WTC11 (cell line): Measurements from ENCODE around the gene GRAP2. TPM values are rescaled to one million over a fixed set of nuclear protein-coding genes. Genes with fewer than 3 reads are reported as not detected.

Experiments
- ATAC-seq: fragments of 200-7000 bp; cut with Tn5 transposase; 2 replicates; pipeline ENCODE4 v1.10.0; 2021; ENCODE audit warnings: mild to moderate bottlenecking, moderate library complexity
- CTCF ChIA-PET: fragments of 300-600 bp; sonication (Branson Sonifier 250); formaldehyde crosslinking; loops from one replicate; lab custom pipeline; 2021; ENCODE audit warnings: antibody characterized with exemption; lab: Charles Lee
- POLR2A ChIA-PET: fragments of 350-600 bp; sonication (Branson Sonifier 250); formaldehyde crosslinking; loops from one replicate; lab custom pipeline; 2021; ENCODE audit warnings: antibody characterized with exemption; lab: Charles Lee
- DNase-seq: peaks from one replicate; pipeline ENCODE4 v3.0.0; 2021; ENCODE audit warnings: low spot score
- H3K27ac Mint-ChIP-seq: 2 replicates; pipeline ENCODE4 v1.8.0; 2021; ENCODE audit warnings: mixed read lengths
- H3K27me3 Mint-ChIP-seq: 2 replicates; pipeline ENCODE4 v1.8.0; 2021; ENCODE audit warnings: low read depth, mild to moderate bottlenecking, moderate library complexity, mixed read lengths
- H3K36me3 Mint-ChIP-seq: 2 replicates; pipeline ENCODE4 v1.8.0; 2021; ENCODE audit warnings: mixed read lengths
- H3K4me1 Mint-ChIP-seq: 2 replicates; pipeline ENCODE4 v1.8.0; 2022; ENCODE audit warnings: mixed read lengths
- H3K4me3 Mint-ChIP-seq: 2 replicates; pipeline ENCODE4 v1.8.0; 2021; ENCODE audit warnings: mild to moderate bottlenecking, moderate library complexity, mixed read lengths
- H3K9me3 Mint-ChIP-seq: 2 replicates; pipeline ENCODE4 v1.8.0; 2021; ENCODE audit warnings: mixed read lengths
- ATF2 ChIP-seq: sonication (generic); formaldehyde crosslinking; IDR thresholded peaks from 2 replicates; pipeline ENCODE4 v1.8.1; 2022; ENCODE audit warnings: low read depth, missing genetic modification reagents, borderline replicate concordance
- CDX4 ChIP-seq: fragments of 250-450 bp; sonication (Bioruptor Pico); IDR thresholded peaks from 2 replicates; pipeline ENCODE4 v1.9.0; 2021; ENCODE audit warnings: moderate library complexity, mild to moderate bottlenecking, inconsistent platforms, borderline replicate concordance
- E2F4 ChIP-seq: sonication (generic); formaldehyde crosslinking; IDR thresholded peaks from 2 replicates; pipeline ENCODE4 v1.8.1; 2022; ENCODE audit warnings: low read depth, mild to moderate bottlenecking, moderate library complexity, missing genetic modification reagents, borderline replicate concordance
- E2F5 ChIP-seq: sonication (generic); formaldehyde crosslinking; IDR thresholded peaks from 2 replicates; pipeline ENCODE4 v1.8.1; 2022; ENCODE audit warnings: mild to moderate bottlenecking, moderate library complexity, missing genetic modification reagents
- EMX1 ChIP-seq: fragments of 250-450 bp; sonication (Bioruptor Pico); IDR thresholded peaks from 2 replicates; pipeline ENCODE4 v1.8.0; 2021; ENCODE audit warnings: mild to moderate bottlenecking
- ESRRA ChIP-seq: sonication (generic); formaldehyde crosslinking; IDR thresholded peaks from 2 replicates; pipeline ENCODE4 v1.8.1; 2022; ENCODE audit warnings: mild to moderate bottlenecking, missing genetic modification reagents, borderline replicate concordance
- FOXK1 ChIP-seq: sonication (generic); formaldehyde crosslinking; IDR thresholded peaks from 2 replicates; pipeline ENCODE4 v1.8.0; 2022; ENCODE audit warnings: mild to moderate bottlenecking, moderate library complexity, missing genetic modification reagents
- HMGA2 ChIP-seq: fragments of 250-450 bp; sonication (Bioruptor Pico); IDR thresholded peaks from 2 replicates; pipeline ENCODE4 v1.4.0; 2021; ENCODE audit warnings: mild to moderate bottlenecking, moderate library complexity
- JAZF1 ChIP-seq: fragments of 250-450 bp; sonication (Bioruptor Pico); IDR thresholded peaks from 2 replicates; pipeline ENCODE4 v1.9.0; 2021; ENCODE audit warnings: moderate library complexity, mild to moderate bottlenecking, inconsistent platforms
- NFE2L1 ChIP-seq: sonication (generic); formaldehyde crosslinking; IDR thresholded peaks from 2 replicates; pipeline ENCODE4 v1.8.1; 2023; ENCODE audit warnings: missing genetic modification reagents
- NR1H2 ChIP-seq: sonication (generic); formaldehyde crosslinking; IDR thresholded peaks from 2 replicates; pipeline ENCODE4 v1.9.0; 2021; ENCODE audit warnings: mild to moderate bottlenecking, moderate library complexity, missing genetic modification reagents
- RORB ChIP-seq: fragments of 250-450 bp; sonication (Bioruptor Pico); IDR thresholded peaks from 2 replicates; pipeline ENCODE4 v1.9.0; 2021; ENCODE audit warnings: mild to moderate bottlenecking
- SOX15 ChIP-seq: fragments of 250-450 bp; sonication (Bioruptor Pico); IDR thresholded peaks from 2 replicates; pipeline ENCODE4 v1.9.0; 2021; ENCODE audit warnings: mild to moderate bottlenecking
- TCF7 ChIP-seq: sonication (generic); formaldehyde crosslinking; IDR thresholded peaks from 2 replicates; pipeline ENCODE4 v1.8.0; 2022; ENCODE audit warnings: mild to moderate bottlenecking, low read depth, missing genetic modification reagents, moderate library complexity
- TEAD4 ChIP-seq: sonication (generic); formaldehyde crosslinking; IDR thresholded peaks from 2 replicates; pipeline ENCODE4 v1.8.0; 2022; ENCODE audit warnings: mild to moderate bottlenecking, missing genetic modification reagents
- ZNF121 ChIP-seq: sonication (generic); formaldehyde crosslinking; IDR thresholded peaks from 2 replicates; pipeline ENCODE4 v1.8.0; 2023; ENCODE audit warnings: missing genetic modification reagents
- ZNF317 ChIP-seq: sonication (generic); formaldehyde crosslinking; IDR thresholded peaks from 2 replicates; pipeline ENCODE4 v1.8.1; 2023; ENCODE audit warnings: low read depth, mild to moderate bottlenecking, moderate library complexity, missing genetic modification reagents, borderline replicate concordance
- ZNF532 ChIP-seq: fragments of 250-450 bp; sonication (Bioruptor Pico); IDR thresholded peaks from 2 replicates; pipeline ENCODE4 v1.9.0; 2021; ENCODE audit warnings: mild to moderate bottlenecking, borderline replicate concordance
- total RNA-seq: library from RNA; stranded (reverse); gene quantifications from 3 replicates; pipeline ENCODE4 v1.2.3, GENCODE V29; 2021

Gene GRAP2
- total RNA-seq, 1 experiment from 2014 or later, result 0.33 TPM

GRCh38 chr22:39925273-39925672 is 24.4 kb downstream of the GRAP2 start:
- Mint-ChIP-seq H3K27ac (no peak overlapping the region), H3K4me1 (peaks cover 17% of the 10 kb centered on the region)
- CTCF ChIA-PET, result interaction anchor here (1.7 to 6.5 kb wide), 5 partner anchors 8 to 112 kb away, joined by 5 to 47 read pairs (median 9); no protein-coding TSS in a partner anchor
- no peak for TF ChIP-seq ZNF317
- TF ChIP-seq RORB, result no peak
- TF ChIP-seq, all 79 proteins: peak for 0
- DNase-seq (no peak), ATAC-seq (no peak)
- Mint-ChIP-seq H3K4me3 (no peak overlapping the region), H3K36me3 (no peaks in the 10 kb centered on the region), H3K27me3 (no peaks in the 10 kb centered on the region), H3K9me3 (no peaks in the 10 kb centered on the region)
- POLR2A ChIA-PET, result interaction anchor here (0.5 kb wide), 1 partner anchor 225 kb away, joined by 3 read pairs; no protein-coding TSS in a partner anchor

- no peaks in the 10 kb centered on the region for H3K27me3 Mint-ChIP-seq
- TF ChIP-seq ESRRA (CRISPR knock-in tag), result no peak
- no peak overlapping the region for H3K27ac Mint-ChIP-seq
- no peak overlapping the region for H3K4me3 Mint-ChIP-seq
- H3K36me3 Mint-ChIP-seq, result no peaks in the 10 kb centered on the region
- ATAC-seq, result no peak
- ChIA-PET CTCF (interaction anchor here (0.9 to 6.5 kb wide), 7 partner anchors 10 to 391 kb away, joined by 3 to 47 read pairs (median 5); no protein-coding TSS in a partner anchor), POLR2A (interaction anchor here (0.5 to 0.7 kb wide), 2 partner anchors 113 to 226 kb away, joined by 3 read pairs; no protein-coding TSS in a partner anchor)
- H3K9me3 Mint-ChIP-seq, result no peaks in the 10 kb centered on the region
- peaks cover 17% of the 10 kb centered on the region for H3K4me1 Mint-ChIP-seq
- DNase-seq, result no peak
These were observed 25.2 kb downstream of the GRAP2 start for GRCh38 chr22:39925909-39926679.

- TF ChIP-seq ATF2 (no peak), SOX15 (CRISPR knock-in tag) (no peak), JAZF1 (CRISPR knock-in tag) (no peak), EMX1 (CRISPR knock-in tag) (no peak), HMGA2 (CRISPR knock-in tag) (no peak), CDX4 (CRISPR knock-in tag) (no peak), TEAD4 (CRISPR knock-in tag) (no peak), ZNF121 (CRISPR knock-in tag) (no peak), ZNF317 (no peak), TCF7 (CRISPR knock-in tag) (no peak), FOXK1 (CRISPR knock-in tag) (no peak), E2F4 (CRISPR knock-in tag) (no peak), ZNF532 (no peak), NFE2L1 (CRISPR knock-in tag) (no peak), E2F5 (CRISPR knock-in tag) (no peak), NR1H2 (CRISPR knock-in tag) (no peak)
- no peaks in the 10 kb centered on the region for H3K27me3 Mint-ChIP-seq
- CTCF ChIA-PET, result interaction anchor here (0.9 to 6.5 kb wide), 7 partner anchors 11 to 392 kb away, joined by 3 to 47 read pairs (median 5); no protein-coding TSS in a partner anchor
- ATAC-seq (no peak), DNase-seq (no peak)
- POLR2A ChIA-PET, result no interaction called here
- H3K36me3 Mint-ChIP-seq, result no peaks in the 10 kb centered on the region
- no peak overlapping the region for H3K27ac Mint-ChIP-seq
- no peak overlapping the region for H3K4me3 Mint-ChIP-seq
- H3K9me3 Mint-ChIP-seq, result no peaks in the 10 kb centered on the region
- peaks cover 17% of the 10 kb centered on the region for H3K4me1 Mint-ChIP-seq
These were observed 25.9 kb downstream of the GRAP2 start for GRCh38 chr22:39926753-39927152.
